Endodermal cell (in vitro differentiated cells): ENCODE results near the gene UPF1. TPM values are rescaled to one million over a fixed set of nuclear protein-coding genes. Genes with fewer than 3 reads are reported as not detected.

Experiments
- DNase-seq: peaks from one replicate; pipeline ENCODE4 v3.0.0-alpha.2; 2017
- H3K27ac ChIP-seq: 2 replicates; pipeline ENCODE4 v1.5.1; 2013; ENCODE audit warnings: mild to moderate bottlenecking, low read depth, low read length, moderate library complexity
- H3K27me3 ChIP-seq: 2 replicates; pipeline ENCODE4 v1.6.1; 2013; ENCODE audit warnings: mild to moderate bottlenecking, low read length, moderate library complexity; ENCODE audit not compliant: insufficient read depth, control insufficient read depth, poor library complexity, severe bottlenecking
- H3K36me3 ChIP-seq: 2 replicates; pipeline ENCODE4 v1.7.0; 2013; ENCODE audit warnings: mild to moderate bottlenecking, low read length, moderate library complexity; ENCODE audit not compliant: control insufficient read depth, insufficient read depth
- H3K4me1 ChIP-seq: one replicate; pipeline ENCODE4 v1.7.0; 2013; ENCODE audit warnings: low read length; ENCODE audit not compliant: control insufficient read depth, insufficient read depth
- H3K4me3 ChIP-seq: 2 replicates; pipeline ENCODE4 v1.5.1; 2013; ENCODE audit warnings: mild to moderate bottlenecking, low read length, moderate library complexity
- H3K9ac ChIP-seq: 2 replicates; pipeline ENCODE4 v1.6.1; 2013; ENCODE audit warnings: mild to moderate bottlenecking, low read length, moderate library complexity; ENCODE audit not compliant: poor library complexity, severe bottlenecking; ENCODE audit errors: extremely low read depth
- H3K9me3 ChIP-seq: 2 replicates; pipeline ENCODE4 v1.6.1; 2013; ENCODE audit warnings: mild to moderate bottlenecking, low read length, moderate library complexity; ENCODE audit not compliant: control insufficient read depth
- H3K27ac Mint-ChIP-seq: 2 replicates; pipeline ENCODE4 v1.8.0; 2020; ENCODE audit warnings: mixed read lengths
- H3K27me3 Mint-ChIP-seq: 2 replicates; pipeline ENCODE4 v1.8.0; 2021; ENCODE audit warnings: mild to moderate bottlenecking, mixed read lengths; ENCODE audit not compliant: insufficient read depth
- H3K36me3 Mint-ChIP-seq: 2 replicates; pipeline ENCODE4 v1.8.0; 2020; ENCODE audit warnings: low read depth, mixed read lengths
- H3K4me1 Mint-ChIP-seq: 2 replicates; pipeline ENCODE4 v1.8.0; 2020; ENCODE audit warnings: mixed read lengths
- H3K4me3 Mint-ChIP-seq: 2 replicates; pipeline ENCODE4 v1.8.0; 2020; ENCODE audit warnings: mild to moderate bottlenecking, moderate library complexity, mixed read lengths
- H3K9me3 Mint-ChIP-seq: 2 replicates; pipeline ENCODE4 v1.8.0; 2020; ENCODE audit warnings: mild to moderate bottlenecking, mixed read lengths
- WGBS, 2 experiments: methylation state at CpG; one replicate each; pipeline versions ENCODE4 v1.1.5 to v1.1.7; 2013; ENCODE audit warnings: missing lambda C conversion rate in 2 of 2, mixed read lengths in 1 of 2; ENCODE audit not compliant: insufficient coverage in 1 of 2, insufficient read length in 1 of 2; 5-methylcytosine and 5-hydroxymethylcytosine counted together
- total RNA-seq, 2 donors: library from RNA; stranded (reverse); fragmentation: NEBNext Ultra II Directional in 1 of 2; extraction: Animal tissue kit (Norgen Biotek cat#: 25700) in 1 of 2; gene quantifications; 2 replicates in 1 of 2; 3 replicates in 1 of 2; pipeline ENCODE4 v1.2.1, GENCODE V29; 2021
- TF ChIP-seq, protein P1 (sequence below): fragments of 200-600 bp; sonication (generic); conservative IDR thresholded peaks from 2 replicates; pipeline ENCODE4 v1.5.0; 2021; ENCODE audit warnings: antibody characterized with exemption, mild to moderate bottlenecking

The UPF1 gene
- total RNA-seq, 2 donors from 2014 or later = 82.1 to 87.3 TPM

DNA sequence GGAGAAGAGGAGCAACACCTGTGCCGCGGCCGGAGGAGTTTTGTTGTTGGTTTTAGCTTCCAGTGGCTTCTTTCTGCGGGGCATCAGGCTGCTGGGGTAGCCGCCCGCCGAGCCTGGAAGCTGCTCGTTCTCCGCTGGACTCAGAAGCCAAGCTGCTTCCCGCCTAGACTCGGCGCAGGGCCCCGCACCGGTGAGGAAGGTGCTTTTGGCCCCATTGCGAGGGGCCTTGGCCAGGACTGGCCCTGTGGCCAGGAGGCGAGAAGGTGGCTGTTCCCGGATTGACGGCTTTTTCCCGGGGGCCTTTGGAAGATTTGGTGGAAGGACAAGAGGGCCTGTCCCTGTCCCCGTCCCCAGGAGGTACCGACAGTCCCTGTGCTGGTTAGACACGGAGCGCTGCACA is 35.4 kb downstream of the UPF1 start:
- Histone ChIP-seq H3K27me3 (no peaks in the 10 kb centered on the region), H3K27ac (no peak overlapping the region), H3K36me3 (peaks cover 46% of the 10 kb centered on the region), H3K4me3 (no peak overlapping the region), H3K9ac (no peak overlapping the region), H3K9me3 (no peaks in the 10 kb centered on the region), H3K4me1 (peaks cover 3% of the 10 kb centered on the region)
- no peak overlapping the region for H3K27ac Mint-ChIP-seq
- DNase-seq = no peak
- H3K9me3 Mint-ChIP-seq = no peaks in the 10 kb centered on the region
- no peak overlapping the region for H3K4me3 Mint-ChIP-seq
- no peaks in the 10 kb centered on the region for H3K27me3 Mint-ChIP-seq
- H3K36me3 Mint-ChIP-seq = peaks cover 34% of the 10 kb centered on the region
- 95% methylated on average over 4 to 23 of the region's 23 CpGs for WGBS, 2 experiments
- TF ChIP-seq, protein P1, sequence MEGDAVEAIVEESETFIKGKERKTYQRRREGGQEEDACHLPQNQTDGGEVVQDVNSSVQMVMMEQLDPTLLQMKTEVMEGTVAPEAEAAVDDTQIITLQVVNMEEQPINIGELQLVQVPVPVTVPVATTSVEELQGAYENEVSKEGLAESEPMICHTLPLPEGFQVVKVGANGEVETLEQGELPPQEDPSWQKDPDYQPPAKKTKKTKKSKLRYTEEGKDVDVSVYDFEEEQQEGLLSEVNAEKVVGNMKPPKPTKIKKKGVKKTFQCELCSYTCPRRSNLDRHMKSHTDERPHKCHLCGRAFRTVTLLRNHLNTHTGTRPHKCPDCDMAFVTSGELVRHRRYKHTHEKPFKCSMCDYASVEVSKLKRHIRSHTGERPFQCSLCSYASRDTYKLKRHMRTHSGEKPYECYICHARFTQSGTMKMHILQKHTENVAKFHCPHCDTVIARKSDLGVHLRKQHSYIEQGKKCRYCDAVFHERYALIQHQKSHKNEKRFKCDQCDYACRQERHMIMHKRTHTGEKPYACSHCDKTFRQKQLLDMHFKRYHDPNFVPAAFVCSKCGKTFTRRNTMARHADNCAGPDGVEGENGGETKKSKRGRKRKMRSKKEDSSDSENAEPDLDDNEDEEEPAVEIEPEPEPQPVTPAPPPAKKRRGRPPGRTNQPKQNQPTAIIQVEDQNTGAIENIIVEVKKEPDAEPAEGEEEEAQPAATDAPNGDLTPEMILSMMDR = no peak
- H3K4me1 Mint-ChIP-seq = peaks cover 11% of the 10 kb centered on the region

- Mint-ChIP-seq H3K27me3 (no peaks in the 10 kb centered on the region), H3K9me3 (no peaks in the 10 kb centered on the region), H3K27ac (no peak overlapping the region), H3K36me3 (peaks cover 28% of the 10 kb centered on the region), H3K4me3 (no peak overlapping the region), H3K4me1 (peaks cover 12% of the 10 kb centered on the region)
- Histone ChIP-seq H3K4me3 (no peak overlapping the region), H3K9me3 (no peaks in the 10 kb centered on the region), H3K9ac (no peak overlapping the region), H3K27ac (no peak overlapping the region), H3K4me1 (peaks cover 3% of the 10 kb centered on the region), H3K27me3 (no peaks in the 10 kb centered on the region), H3K36me3 (peaks cover 40% of the 10 kb centered on the region)
- DNase-seq = no peak
- 94 to 95% methylated on average over 11 to 23 of the region's 23 CpGs for WGBS, 2 experiments
- TF ChIP-seq, protein P1 = no peak
Observed at GRCh38 chr19:18867751-18868150, 36.0 kb downstream of the UPF1 start.

GRCh38 chr19:18868380-18869022 is 36.7 kb downstream of the UPF1 start:
- H3K4me3 ChIP-seq = no peak overlapping the region
- 96 to 98% methylated on average over 56 to 77 of the region's 77 CpGs for WGBS, 2 experiments
- H3K9me3 ChIP-seq = no peaks in the 10 kb centered on the region
- DNase-seq = no peak
- Mint-ChIP-seq H3K4me1 (peaks cover 16% of the 10 kb centered on the region), H3K27me3 (no peaks in the 10 kb centered on the region), H3K4me3 (no peak overlapping the region), H3K36me3 (peaks cover 31% of the 10 kb centered on the region), H3K27ac (no peak overlapping the region), H3K9me3 (no peaks in the 10 kb centered on the region)
- H3K36me3 ChIP-seq = peaks cover 33% of the 10 kb centered on the region
- TF ChIP-seq, protein P1 = no peak
- H3K9ac ChIP-seq = no peak overlapping the region
- no peaks in the 10 kb centered on the region for H3K27me3 ChIP-seq
- H3K27ac ChIP-seq = no peak overlapping the region
- peaks cover 3% of the 10 kb centered on the region for H3K4me1 ChIP-seq
